ENCODE measurements around the gene MAPK6.
"Not testable (repeated sequence)": the region's sequence is repeated elsewhere in the genome, so short reads cannot be mapped to it uniquely, and the experiment has no call there.

MAPK6 gene

GRCh38 chr15:52018693-52019393 is at the start of gene MAPK6:
MAPK6 (plus strand) TSS chr15:52019219; CDS start chr15:52046461, 27,242 bp downstream.
- Mint-ChIP-seq H3K36me3 (peaks cover 49% of the 10 kb centered on the region), H3K4me3 (peak within 1 kb of the TSS; percentile 91), H3K9me3 (no peaks in the 10 kb centered on the region), H3K4me1 (peaks cover 48% of the 10 kb centered on the region), H3K27ac (peak within 1 kb of the TSS; percentile 99)
- DNase-seq (ENCODE audit: low spot score in 2 of 2) (peak; percentile 95 to 96), ATAC-seq (peak; percentile 85)

- peak overlapping the region; percentile 43 for H3K27ac Mint-ChIP-seq
- peaks cover 7% of the 10 kb centered on the region for H3K9me3 Mint-ChIP-seq
- H3K4me3 Mint-ChIP-seq, result peak overlapping the region; percentile 99
- peaks cover 28% of the 10 kb centered on the region for H3K36me3 Mint-ChIP-seq
- peaks cover 27% of the 10 kb centered on the region for H3K4me1 Mint-ChIP-seq
- DNase-seq (ENCODE audit: low spot score in 2 of 2), result no peak
- ATAC-seq, result no peak
These were observed 49.3 kb upstream of the MAPK6 start for GRCh38 chr15:51969728-51970127.

- Mint-ChIP-seq H3K36me3 (peaks cover 27% of the 10 kb centered on the region), H3K9me3 (peaks cover 7% of the 10 kb centered on the region), H3K27ac (peak overlapping the region; percentile 99), H3K4me3 (peak overlapping the region; percentile 99), H3K4me1 (peaks cover 27% of the 10 kb centered on the region)
- DNase-seq (ENCODE audit: low spot score in 2 of 2) (no peak), ATAC-seq (no peak)
These were observed 48.7 kb upstream of the MAPK6 start for GRCh38 chr15:51970132-51970817.

GRCh38 chr15:51971032-51971374 is 48.0 kb upstream of the MAPK6 start:
- H3K9me3 Mint-ChIP-seq, result peaks cover 7% of the 10 kb centered on the region
- DNase-seq (ENCODE audit: low spot score in 2 of 2) (no peak), ATAC-seq (peak; percentile 1)
- peak overlapping the region; percentile 99 for H3K27ac Mint-ChIP-seq
- H3K36me3 Mint-ChIP-seq, result peaks cover 27% of the 10 kb centered on the region
- peak overlapping the region; percentile 99 for H3K4me3 Mint-ChIP-seq
- peaks cover 23% of the 10 kb centered on the region for H3K4me1 Mint-ChIP-seq

- peak; percentile 70 to 91 for DNase-seq (ENCODE audit: low spot score in 2 of 2)
- H3K4me1 Mint-ChIP-seq, result peaks cover 19% of the 10 kb centered on the region
- H3K4me3 Mint-ChIP-seq, result peak within 1 kb of the TSS; percentile 99
- peaks cover 7% of the 10 kb centered on the region for H3K9me3 Mint-ChIP-seq
- peak within 1 kb of the TSS; percentile 99 for H3K27ac Mint-ChIP-seq
- peak; percentile 94 for ATAC-seq
- peaks cover 22% of the 10 kb centered on the region for H3K36me3 Mint-ChIP-seq
These were observed 47.5 kb upstream of the MAPK6 start, which contains the start of gene LEO1 for GRCh38 chr15:51971375-51972133. LEO1 (minus strand) TSS chr15:51971778; CDS start chr15:51971745, 33 bp downstream.

GRCh38 chr15:51973220-51973619 is 45.8 kb upstream of the MAPK6 start:
- Mint-ChIP-seq H3K4me1 (peaks cover 19% of the 10 kb centered on the region), H3K36me3 (peaks cover 12% of the 10 kb centered on the region), H3K27ac (no peak overlapping the region), H3K4me3 (no peak overlapping the region), H3K9me3 (no peaks in the 10 kb centered on the region)
- no peak for ATAC-seq
- DNase-seq (ENCODE audit: low spot score in 2 of 2), result no peak

- no peak overlapping the region for H3K27ac Mint-ChIP-seq
- peaks cover 19% of the 10 kb centered on the region for H3K4me1 Mint-ChIP-seq
- no peak for ATAC-seq
- H3K36me3 Mint-ChIP-seq, result peaks cover 12% of the 10 kb centered on the region
- no peak overlapping the region for H3K4me3 Mint-ChIP-seq
- H3K9me3 Mint-ChIP-seq, result no peaks in the 10 kb centered on the region
- DNase-seq (ENCODE audit: low spot score in 2 of 2), result no peak
These were observed 45.2 kb upstream of the MAPK6 start for GRCh38 chr15:51973775-51974174.

GRCh38 chr15:51982013-51982769 is 36.8 kb upstream of the MAPK6 start:
- DNase-seq (ENCODE audit: low spot score in 2 of 2) (peak; percentile 25 to 73), ATAC-seq (peak; percentile 97)
- no peaks in the 10 kb centered on the region for H3K36me3 Mint-ChIP-seq
- peak overlapping the region; percentile 79 for H3K27ac Mint-ChIP-seq
- peak overlapping the region; percentile 65 for H3K4me3 Mint-ChIP-seq
- H3K9me3 Mint-ChIP-seq, result no peaks in the 10 kb centered on the region
- H3K4me1 Mint-ChIP-seq, result peaks cover 12% of the 10 kb centered on the region

- DNase-seq (ENCODE audit: low spot score in 2 of 2), result no peak
- ATAC-seq, result no peak
- Mint-ChIP-seq H3K36me3 (no peaks in the 10 kb centered on the region), H3K9me3 (no peaks in the 10 kb centered on the region), H3K4me3 (no peak overlapping the region), H3K27ac (no peak overlapping the region), H3K4me1 (peaks cover 12% of the 10 kb centered on the region)
These were observed 36.3 kb upstream of the MAPK6 start for GRCh38 chr15:51982770-51983103.

- no peaks in the 10 kb centered on the region for H3K4me1 Mint-ChIP-seq
- H3K27ac Mint-ChIP-seq, result no peak overlapping the region
- no peaks in the 10 kb centered on the region for H3K9me3 Mint-ChIP-seq
- DNase-seq (ENCODE audit: low spot score in 2 of 2), result no peak
- no peak overlapping the region for H3K4me3 Mint-ChIP-seq
- H3K36me3 Mint-ChIP-seq, result no peaks in the 10 kb centered on the region
- no peak for ATAC-seq
These were observed 27.9 kb upstream of the MAPK6 start for GRCh38 chr15:51991141-51991540.

GRCh38 chr15:51992953-51993352 is 26.1 kb upstream of the MAPK6 start:
- Mint-ChIP-seq H3K27ac (no peak overlapping the region), H3K9me3 (no peaks in the 10 kb centered on the region), H3K4me3 (no peak overlapping the region), H3K36me3 (no peaks in the 10 kb centered on the region), H3K4me1 (no peaks in the 10 kb centered on the region)
- DNase-seq (ENCODE audit: low spot score in 2 of 2), result no peak
- ATAC-seq, result no peak

GRCh38 chr15:52002351-52002750 is 16.7 kb upstream of the MAPK6 start:
- no peak for DNase-seq (ENCODE audit: low spot score in 2 of 2)
- no peaks in the 10 kb centered on the region for H3K36me3 Mint-ChIP-seq
- H3K27ac Mint-ChIP-seq, result peak overlapping the region; percentile 60
- H3K4me3 Mint-ChIP-seq, result no peak overlapping the region
- H3K4me1 Mint-ChIP-seq, result peaks cover 44% of the 10 kb centered on the region
- H3K9me3 Mint-ChIP-seq, result no peaks in the 10 kb centered on the region
- no peak for ATAC-seq

GRCh38 chr15:52003089-52003488 is 15.9 kb upstream of the MAPK6 start:
- DNase-seq (ENCODE audit: low spot score in 2 of 2); H3K36me3 Mint-ChIP-seq; ATAC-seq; H3K4me3 Mint-ChIP-seq; H3K27ac Mint-ChIP-seq; H3K9me3 Mint-ChIP-seq: not testable (repeated sequence)
- peaks cover 48% of the 10 kb centered on the region for H3K4me1 Mint-ChIP-seq

GRCh38 chr15:52003710-52004109 is 15.3 kb upstream of the MAPK6 start:
- Mint-ChIP-seq H3K4me1 (peaks cover 54% of the 10 kb centered on the region), H3K27ac (no peak overlapping the region), H3K4me3 (no peak overlapping the region), H3K9me3 (no peaks in the 10 kb centered on the region), H3K36me3 (no peaks in the 10 kb centered on the region)
- no peak for DNase-seq (ENCODE audit: low spot score in 2 of 2)
- no peak for ATAC-seq

- Mint-ChIP-seq H3K36me3 (no peaks in the 10 kb centered on the region), H3K4me1 (peaks cover 58% of the 10 kb centered on the region), H3K27ac (peak overlapping the region; percentile 60), H3K4me3 (peak overlapping the region; percentile 44), H3K9me3 (no peaks in the 10 kb centered on the region)
- no peak for ATAC-seq
- DNase-seq (ENCODE audit: low spot score in 2 of 2), result no peak
These were observed 14.2 kb upstream of the MAPK6 start for GRCh38 chr15:52004806-52005205.
